Muscle of leg (tissue), 11 donors: ENCODE results near the gene SLC22A23. TPM values are rescaled to one million over a fixed set of nuclear protein-coding genes. Genes with fewer than 3 reads are reported as not detected.

Experiments used
- DNase-seq: peaks from one replicate; pipeline ENCODE4 v3.0.0; 2013
- H3K27ac ChIP-seq: one replicate; pipeline ENCODE4 v1.5.1; 2013; ENCODE audit warnings: mild to moderate bottlenecking, low read length, control low read depth
- H3K27me3 ChIP-seq: one replicate; pipeline ENCODE4 v1.6.1; 2013; ENCODE audit warnings: low read length; ENCODE audit not compliant: control insufficient read depth, insufficient read depth
- H3K36me3 ChIP-seq: one replicate; pipeline ENCODE4 v1.6.1; 2013; ENCODE audit warnings: low read length; ENCODE audit not compliant: control insufficient read depth, insufficient read depth
- H3K4me1 ChIP-seq: one replicate; pipeline ENCODE4 v1.6.1; 2013; ENCODE audit warnings: low read length; ENCODE audit not compliant: control insufficient read depth, insufficient read depth
- H3K4me3 ChIP-seq: one replicate; pipeline ENCODE4 v1.5.1; 2013; ENCODE audit warnings: low read length, control low read depth
- H3K9me3 ChIP-seq: replicated peaks from 2 replicates; pipeline ENCODE4 v1.6.1; 2013; ENCODE audit warnings: low read depth, low read length; ENCODE audit not compliant: control insufficient read depth
- WGBS: methylation state at CpG from one replicate; pipeline ENCODE4 v1.1.5; 2013; ENCODE audit warnings: missing lambda C conversion rate; ENCODE audit not compliant: insufficient coverage; 5-methylcytosine and 5-hydroxymethylcytosine counted together
- polyA plus RNA-seq, 8 donors: library from polyadenylated mRNA; unstranded; fragments of 120-200 nt; gene quantifications; one replicate each; pipeline versions ENCODE4 v1.2.1 to v1.2.3, GENCODE V29; 2013; ENCODE audit warnings: inconsistent platforms in 1 of 8, low replicate concordance in 1 of 8; ENCODE audit not compliant: insufficient read length in 8 of 8, insufficient read depth in 1 of 8
- total RNA-seq: library from RNA; stranded (reverse); fragments of 120-200 nt; gene quantifications from one replicate; pipeline ENCODE4 v1.2.4, GENCODE V29; 2013

The SLC22A23 gene
- total and polyA plus RNA-seq, 9 donors: 1.1 to 6.2 (median 2.7) TPM

GRCh38 chr6:3406891-3407809, 49.7 kb downstream of the SLC22A23 start:
- DNase-seq: peak; percentile 94
- peak overlapping the region; percentile 56 for H3K27ac ChIP-seq
- no peak overlapping the region for H3K4me3 ChIP-seq
- no peaks in the 10 kb centered on the region for H3K36me3 ChIP-seq
- WGBS: 83% methylated on average over 1 of the region's 3 CpGs
- H3K27me3 ChIP-seq: no peaks in the 10 kb centered on the region
- H3K9me3 ChIP-seq: no peaks in the 10 kb centered on the region
- H3K4me1 ChIP-seq: peaks cover 14% of the 10 kb centered on the region

GRCh38 chr6:3406362-3406821, 50.5 kb downstream of the SLC22A23 start:
- DNase-seq: no peak
- Histone ChIP-seq H3K4me1 (peaks cover 14% of the 10 kb centered on the region), H3K36me3 (no peaks in the 10 kb centered on the region), H3K4me3 (no peak overlapping the region), H3K9me3 (no peaks in the 10 kb centered on the region), H3K27ac (peak overlapping the region; percentile 56), H3K27me3 (no peaks in the 10 kb centered on the region)
- 40% methylated on average over 1 of the region's 9 CpGs for WGBS

GRCh38 chr6:3405679-3406078, 51.2 kb downstream of the SLC22A23 start:
- no peak overlapping the region for H3K4me3 ChIP-seq
- no peaks in the 10 kb centered on the region for H3K27me3 ChIP-seq
- peaks cover 12% of the 10 kb centered on the region for H3K4me1 ChIP-seq
- H3K27ac ChIP-seq: no peak overlapping the region
- DNase-seq: no peak
- H3K9me3 ChIP-seq: no peaks in the 10 kb centered on the region
- H3K36me3 ChIP-seq: no peaks in the 10 kb centered on the region

GRCh38 chr6:3405182-3405518, 51.7 kb downstream of the SLC22A23 start:
- 89% methylated on average over 11 of the region's 11 CpGs for WGBS
- Histone ChIP-seq H3K27me3 (no peaks in the 10 kb centered on the region), H3K27ac (no peak overlapping the region), H3K36me3 (no peaks in the 10 kb centered on the region), H3K4me3 (no peak overlapping the region), H3K4me1 (peaks cover 12% of the 10 kb centered on the region), H3K9me3 (no peaks in the 10 kb centered on the region)
- no peak for DNase-seq

GRCh38 chr6:3403238-3404173, 53.3 kb downstream of the SLC22A23 start:
- Histone ChIP-seq H3K36me3 (no peaks in the 10 kb centered on the region), H3K4me1 (peaks cover 13% of the 10 kb centered on the region), H3K27me3 (no peaks in the 10 kb centered on the region), H3K9me3 (no peaks in the 10 kb centered on the region), H3K4me3 (no peak overlapping the region), H3K27ac (no peak overlapping the region)
- WGBS: 64% methylated on average over 3 of the region's 13 CpGs
- peak; percentile 62 for DNase-seq

- 49% methylated on average over 3 of the region's 6 CpGs for WGBS
- DNase-seq: peak; percentile 81
- H3K27me3 ChIP-seq: no peaks in the 10 kb centered on the region
- H3K4me3 ChIP-seq: no peak overlapping the region
- peaks cover 19% of the 10 kb centered on the region for H3K4me1 ChIP-seq
- H3K36me3 ChIP-seq: no peaks in the 10 kb centered on the region
- no peak overlapping the region for H3K27ac ChIP-seq
- H3K9me3 ChIP-seq: no peaks in the 10 kb centered on the region
These were observed 54.3 kb downstream of the SLC22A23 start for GRCh38 chr6:3402310-3403237.

- Histone ChIP-seq H3K9me3 (no peaks in the 10 kb centered on the region), H3K36me3 (no peaks in the 10 kb centered on the region), H3K27ac (no peak overlapping the region), H3K27me3 (no peaks in the 10 kb centered on the region), H3K4me3 (no peak overlapping the region), H3K4me1 (peaks cover 18% of the 10 kb centered on the region)
- no peak for DNase-seq
- WGBS: no CpG with 5 or more reads among the region's 8 CpGs
These were observed 56.7 kb downstream of the SLC22A23 start for GRCh38 chr6:3400162-3400561.

GRCh38 chr6:3398755-3399696, 57.8 kb downstream of the SLC22A23 start:
- Histone ChIP-seq H3K36me3 (no peaks in the 10 kb centered on the region), H3K4me1 (peaks cover 18% of the 10 kb centered on the region), H3K4me3 (no peak overlapping the region), H3K27me3 (no peaks in the 10 kb centered on the region), H3K9me3 (no peaks in the 10 kb centered on the region), H3K27ac (no peak overlapping the region)
- DNase-seq: no peak
- WGBS: 93% methylated on average over 4 of the region's 18 CpGs

- no peak for DNase-seq
- Histone ChIP-seq H3K9me3 (no peaks in the 10 kb centered on the region), H3K27ac (no peak overlapping the region), H3K4me1 (peaks cover 12% of the 10 kb centered on the region), H3K27me3 (no peaks in the 10 kb centered on the region), H3K4me3 (no peak overlapping the region), H3K36me3 (no peaks in the 10 kb centered on the region)
- 20% methylated on average over 1 of the region's 3 CpGs for WGBS
These were observed 58.7 kb downstream of the SLC22A23 start for GRCh38 chr6:3398165-3398562.
